IPS-18a (cell line): ENCODE results near the gene DOCK4.

Source experiments
- H3K27ac ChIP-seq: one replicate; pipeline ENCODE4 v1.5.1; 2013; ENCODE audit warnings: low read length
- H3K27me3 ChIP-seq: one replicate; pipeline ENCODE4 v1.6.1; 2013; ENCODE audit warnings: mild to moderate bottlenecking, low read length; ENCODE audit not compliant: control insufficient read depth, insufficient read depth
- H3K36me3 ChIP-seq: one replicate; pipeline ENCODE4 v1.6.1; 2013; ENCODE audit warnings: low read depth, low read length; ENCODE audit not compliant: control insufficient read depth
- H3K4me1 ChIP-seq: one replicate; pipeline ENCODE4 v1.6.1; 2013; ENCODE audit warnings: low read depth, low read length; ENCODE audit not compliant: control insufficient read depth
- H3K4me3 ChIP-seq: one replicate; pipeline ENCODE4 v1.5.1; 2013; ENCODE audit warnings: low read length
- H3K9ac ChIP-seq: one replicate; pipeline ENCODE4 v1.6.1; 2013; ENCODE audit warnings: mild to moderate bottlenecking, low read length, moderate library complexity
- H3K9me3 ChIP-seq: one replicate; pipeline ENCODE4 v1.6.1; 2013; ENCODE audit warnings: low read depth, low read length; ENCODE audit not compliant: control insufficient read depth

DOCK4 gene

DNA sequence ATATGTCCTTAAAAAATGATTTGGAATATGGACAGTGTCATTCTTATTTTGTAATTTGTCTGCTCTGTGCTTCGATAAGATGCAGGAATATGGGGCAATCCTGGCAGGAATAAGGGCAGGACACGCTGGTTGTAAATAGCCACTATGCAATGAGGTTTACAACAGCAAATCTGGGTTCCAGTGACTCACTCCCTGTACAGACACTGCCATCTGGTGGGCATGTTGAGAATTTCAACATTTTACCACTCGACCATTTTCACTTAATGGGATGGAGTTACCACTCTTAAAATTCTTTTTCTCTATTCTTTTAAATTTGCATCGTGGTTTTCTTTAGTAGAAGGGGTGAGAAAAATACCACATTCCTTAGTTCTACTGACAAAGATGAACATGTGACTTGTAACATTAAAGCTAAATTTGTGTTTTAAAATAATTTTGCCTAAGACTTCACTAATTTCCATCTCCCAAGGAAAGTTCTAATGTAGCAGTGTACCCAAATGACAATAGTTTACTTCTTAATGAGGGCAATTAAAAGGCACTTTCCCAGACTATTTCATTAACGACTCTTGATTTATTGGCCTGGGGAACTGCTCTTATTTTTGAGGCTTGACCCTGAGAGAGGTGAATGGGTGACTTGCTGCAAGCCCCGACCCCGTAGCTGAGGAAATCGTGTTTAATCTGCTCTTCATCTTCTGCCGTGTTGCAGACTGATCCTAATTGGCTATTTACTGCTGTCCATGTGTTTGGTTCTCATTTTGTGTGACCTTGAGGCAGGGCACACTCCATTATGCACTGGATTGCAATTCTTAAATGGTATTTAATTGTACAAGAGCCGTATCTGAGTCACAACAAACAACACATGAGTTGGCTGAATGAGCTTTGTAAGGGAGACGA, 470.3 kb downstream of the DOCK4 start:
- H3K4me1 ChIP-seq: no peaks in the 10 kb centered on the region
- no peak overlapping the region for H3K27ac ChIP-seq
- H3K9me3 ChIP-seq: no peaks in the 10 kb centered on the region
- no peaks in the 10 kb centered on the region for H3K36me3 ChIP-seq
- no peak overlapping the region for H3K4me3 ChIP-seq
- no peak overlapping the region for H3K9ac ChIP-seq
- H3K27me3 ChIP-seq: no peaks in the 10 kb centered on the region

DNA sequence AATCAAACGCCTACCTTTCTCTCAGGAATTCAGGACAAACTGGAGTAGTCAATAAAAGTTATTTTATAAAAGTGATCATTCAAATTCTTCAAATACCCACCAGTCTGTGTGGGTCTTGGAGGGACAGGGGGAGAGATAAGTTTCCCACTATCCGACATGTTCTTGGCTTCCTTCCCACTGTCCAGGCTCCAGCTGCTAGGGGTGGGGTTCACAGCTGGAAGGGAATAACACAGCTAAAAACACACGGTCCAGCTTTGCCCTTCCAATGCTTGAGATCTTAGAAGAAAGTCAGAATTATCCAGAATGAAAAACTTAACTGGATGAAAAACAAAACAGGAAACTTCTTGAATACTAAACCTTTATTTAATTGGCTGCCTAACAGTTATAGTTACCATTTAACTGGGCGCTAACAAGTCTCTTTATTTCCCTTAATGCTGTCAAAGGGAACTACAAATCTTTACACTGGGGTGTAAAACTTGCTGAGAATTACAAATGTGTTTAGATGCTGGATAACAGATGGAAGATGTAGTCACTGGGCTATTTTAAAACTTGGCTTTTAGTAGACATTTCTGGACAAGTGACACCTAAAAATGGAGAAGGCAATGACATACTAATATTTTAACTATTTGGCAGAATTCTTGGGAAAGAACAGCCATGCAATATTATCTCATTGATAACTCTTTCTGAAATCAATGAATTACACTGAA, 471.1 kb downstream of the DOCK4 start:
- Histone ChIP-seq H3K27me3 (no peaks in the 10 kb centered on the region), H3K9ac (no peak overlapping the region), H3K4me3 (no peak overlapping the region), H3K36me3 (no peaks in the 10 kb centered on the region), H3K4me1 (no peaks in the 10 kb centered on the region), H3K9me3 (no peaks in the 10 kb centered on the region), H3K27ac (no peak overlapping the region)

DNA sequence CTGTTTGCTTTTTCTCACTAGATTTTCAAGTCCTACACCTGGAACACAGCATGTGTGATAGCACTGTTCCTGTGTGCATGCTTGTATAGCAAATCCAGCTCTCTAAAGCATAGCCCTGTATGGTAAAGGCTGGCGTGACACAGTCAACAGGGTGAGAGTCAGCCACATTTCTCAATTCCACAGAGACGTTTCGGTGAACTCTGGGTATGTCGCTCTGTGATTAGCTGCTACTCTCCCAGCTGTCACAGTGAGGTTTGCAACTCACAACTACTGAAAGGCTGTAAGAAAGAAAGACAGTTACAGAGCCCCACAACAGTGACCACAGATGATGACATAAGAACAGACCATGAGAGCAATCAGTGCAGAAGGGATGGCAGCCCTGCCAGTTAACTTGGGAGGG, 473.3 kb downstream of the DOCK4 start:
- H3K4me1 ChIP-seq: no peaks in the 10 kb centered on the region
- H3K9me3 ChIP-seq: no peaks in the 10 kb centered on the region
- no peaks in the 10 kb centered on the region for H3K36me3 ChIP-seq
- no peak overlapping the region for H3K27ac ChIP-seq
- no peak overlapping the region for H3K4me3 ChIP-seq
- H3K9ac ChIP-seq: no peak overlapping the region
- no peaks in the 10 kb centered on the region for H3K27me3 ChIP-seq

DNA sequence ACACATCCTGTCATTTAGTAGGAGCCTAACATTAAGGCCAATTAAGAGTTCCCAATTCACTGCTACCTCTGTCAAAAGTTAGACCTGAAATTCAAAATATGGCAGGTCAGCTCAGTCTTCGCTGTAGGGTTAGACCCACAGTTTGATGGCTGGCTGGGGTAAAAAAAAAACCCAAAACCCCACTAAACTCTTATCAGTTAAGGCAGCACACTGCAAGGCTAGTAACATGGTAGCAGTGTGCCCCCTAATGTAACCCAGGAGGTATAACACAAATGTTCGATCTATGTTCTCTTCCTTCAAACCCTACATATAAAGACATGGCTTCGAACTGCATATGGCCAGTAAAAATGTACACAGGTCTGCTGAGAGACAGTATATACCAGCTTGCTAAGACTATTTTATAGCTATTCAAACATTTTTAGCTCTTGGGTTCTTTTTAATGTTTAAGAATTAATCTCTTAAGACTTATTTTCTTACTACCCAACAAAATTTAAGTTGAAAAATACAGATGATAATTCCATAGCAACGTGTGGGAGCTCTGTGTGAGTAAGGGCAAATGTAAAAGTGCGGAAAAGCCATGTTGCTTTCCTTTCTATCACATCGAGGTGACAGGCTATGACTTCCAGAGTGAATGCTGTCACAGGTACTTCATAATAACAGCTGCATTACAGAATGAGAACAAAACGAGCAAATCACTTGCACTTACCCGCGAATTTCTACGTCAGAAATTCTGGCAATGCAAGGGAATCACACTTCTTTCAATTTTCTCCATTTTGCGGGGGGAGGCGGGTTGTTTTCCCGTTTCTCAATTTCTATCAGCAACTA, 475.5 kb downstream of the DOCK4 start:
- no peaks in the 10 kb centered on the region for H3K9me3 ChIP-seq
- H3K27me3 ChIP-seq: no peaks in the 10 kb centered on the region
- H3K27ac ChIP-seq: no peak overlapping the region
- no peak overlapping the region for H3K9ac ChIP-seq
- H3K36me3 ChIP-seq: no peaks in the 10 kb centered on the region
- no peak overlapping the region for H3K4me3 ChIP-seq
- no peaks in the 10 kb centered on the region for H3K4me1 ChIP-seq

DNA sequence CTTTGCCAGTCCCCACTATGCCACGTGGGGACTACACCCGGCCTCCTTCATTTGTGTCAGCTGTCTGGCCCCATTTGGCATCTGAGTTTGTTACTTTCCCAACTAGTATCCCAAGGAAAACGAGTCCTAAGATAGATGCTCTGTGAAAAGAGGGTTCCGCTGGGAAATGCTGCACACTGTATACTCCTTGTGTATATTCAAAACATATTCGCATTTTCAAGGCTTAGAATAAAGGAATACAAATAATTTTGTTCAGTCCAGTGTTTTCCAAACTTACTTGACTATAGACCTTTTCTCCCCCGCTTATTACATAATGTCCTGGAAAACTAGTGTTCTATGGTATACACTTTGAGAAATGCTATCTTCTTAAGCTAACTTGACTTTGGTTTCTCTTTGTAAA, 476.1 kb downstream of the DOCK4 start:
- H3K27me3 ChIP-seq: no peaks in the 10 kb centered on the region
- H3K27ac ChIP-seq: no peak overlapping the region

DNA sequence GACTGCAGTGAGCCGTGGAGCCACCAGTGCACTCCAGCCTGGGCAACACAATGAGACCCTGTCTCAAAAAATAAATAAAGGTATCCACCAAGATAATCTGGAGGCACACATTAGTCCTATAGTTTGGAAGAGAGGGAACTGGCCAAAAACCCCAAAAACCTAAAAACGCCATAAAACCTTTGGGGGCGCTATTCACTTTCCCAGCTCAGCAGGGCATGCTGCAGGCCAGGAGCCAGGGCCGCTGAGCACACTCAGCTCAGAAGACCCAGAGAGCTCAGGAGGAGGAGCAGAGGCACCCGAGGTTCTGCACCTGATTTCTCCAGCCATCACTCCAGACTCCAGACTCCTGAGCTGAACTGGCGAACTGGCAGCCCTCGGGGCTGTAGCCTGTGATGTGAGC, 476.7 kb downstream of the DOCK4 start:
- no peak overlapping the region for H3K27ac ChIP-seq
- H3K27me3 ChIP-seq: no peaks in the 10 kb centered on the region
- H3K9ac ChIP-seq: no peak overlapping the region
- no peak overlapping the region for H3K4me3 ChIP-seq
- H3K36me3 ChIP-seq: no peaks in the 10 kb centered on the region
- H3K4me1 ChIP-seq: no peaks in the 10 kb centered on the region
- H3K9me3 ChIP-seq: no peaks in the 10 kb centered on the region

More for the DNA sequence above, 476.1 kb downstream of the DOCK4 start:
- Histone ChIP-seq H3K9me3 (no peaks in the 10 kb centered on the region), H3K36me3 (no peaks in the 10 kb centered on the region), H3K9ac (no peak overlapping the region), H3K4me1 (no peaks in the 10 kb centered on the region), H3K4me3 (no peak overlapping the region)

DNA sequence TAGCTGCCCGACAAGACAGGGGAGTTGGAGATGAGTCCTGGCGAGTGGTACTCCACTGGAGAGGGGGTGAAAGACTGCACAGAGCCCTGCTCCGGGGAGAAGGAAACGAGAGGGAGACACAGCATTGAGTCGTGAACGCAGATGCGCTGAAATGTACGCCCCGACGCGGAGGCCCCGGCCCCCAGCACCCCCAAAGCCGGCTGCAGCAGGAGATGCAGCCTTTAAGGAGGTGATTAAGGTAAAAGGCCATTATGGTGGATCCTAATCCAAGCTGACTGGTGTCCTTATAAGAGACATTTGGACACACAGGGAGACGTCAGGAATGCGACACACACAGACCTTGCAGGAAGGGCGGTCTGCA, 477.6 kb downstream of the DOCK4 start:
- H3K27ac ChIP-seq: no peak overlapping the region
- H3K36me3 ChIP-seq: no peaks in the 10 kb centered on the region
- no peak overlapping the region for H3K9ac ChIP-seq
- no peak overlapping the region for H3K4me3 ChIP-seq
- no peaks in the 10 kb centered on the region for H3K4me1 ChIP-seq
- no peaks in the 10 kb centered on the region for H3K9me3 ChIP-seq
- no peaks in the 10 kb centered on the region for H3K27me3 ChIP-seq

DNA sequence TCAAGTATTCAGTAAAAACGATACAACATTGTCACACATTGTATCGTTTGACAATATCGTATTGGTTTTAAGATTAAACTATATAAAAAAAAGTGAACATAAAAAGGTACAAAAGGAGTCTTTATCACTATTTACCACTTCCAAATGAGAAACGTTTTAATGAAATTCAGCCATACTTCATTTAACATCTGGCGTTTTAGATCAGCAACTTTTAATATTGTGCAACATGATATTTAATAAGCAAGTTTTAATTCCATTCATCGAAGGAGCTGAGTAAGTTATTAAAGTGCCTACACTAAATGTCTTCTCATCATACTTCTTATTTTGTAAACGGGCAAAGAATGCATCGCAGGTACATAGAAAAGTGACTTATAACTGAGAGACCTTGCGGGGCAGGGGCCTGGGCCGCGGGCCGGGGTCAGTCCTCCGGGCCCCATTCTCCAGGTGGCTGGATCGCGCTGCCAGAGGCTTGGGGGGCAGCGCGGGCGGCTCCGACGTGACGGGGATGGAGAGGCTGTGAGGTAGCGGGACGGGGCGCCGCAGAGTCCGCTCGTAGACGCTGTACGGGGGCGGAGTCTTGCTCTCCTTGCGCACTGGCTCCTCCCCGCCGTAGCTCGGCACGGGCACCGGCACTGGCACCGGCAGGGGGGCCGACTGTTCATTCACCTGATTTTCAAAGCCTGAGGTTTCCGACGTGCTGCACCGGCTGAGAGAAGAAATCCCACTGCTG, 478.1 kb downstream of the DOCK4 start:
- Histone ChIP-seq H3K36me3 (no peaks in the 10 kb centered on the region), H3K27ac (no peak overlapping the region), H3K9me3 (no peaks in the 10 kb centered on the region), H3K4me3 (no peak overlapping the region), H3K27me3 (no peaks in the 10 kb centered on the region), H3K9ac (no peak overlapping the region), H3K4me1 (no peaks in the 10 kb centered on the region)

DNA sequence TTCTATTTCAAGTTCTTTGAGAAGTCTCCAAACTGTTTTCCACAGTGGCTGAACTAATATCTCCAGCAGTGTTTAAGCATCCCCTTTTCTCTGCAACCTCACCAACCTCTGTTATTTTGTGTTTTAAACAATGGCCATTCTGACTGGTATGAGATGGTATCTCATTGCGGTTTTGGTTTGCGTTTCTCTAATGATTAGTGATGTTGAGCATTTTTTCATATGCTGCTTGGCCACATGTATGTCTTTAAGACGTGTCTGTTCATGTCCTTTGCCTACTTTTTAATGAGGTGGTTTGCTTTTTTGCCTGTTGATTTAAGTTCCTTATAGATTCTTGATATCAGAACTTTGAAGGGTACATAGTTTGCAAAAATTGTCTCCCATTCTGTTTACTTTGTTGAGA, 487.3 kb downstream of the DOCK4 start:
- Histone ChIP-seq H3K36me3 (no peaks in the 10 kb centered on the region), H3K9ac (no peak overlapping the region), H3K27ac (no peak overlapping the region), H3K4me1 (no peaks in the 10 kb centered on the region), H3K4me3 (no peak overlapping the region), H3K9me3 (peaks cover 8% of the 10 kb centered on the region), H3K27me3 (no peaks in the 10 kb centered on the region)

DNA sequence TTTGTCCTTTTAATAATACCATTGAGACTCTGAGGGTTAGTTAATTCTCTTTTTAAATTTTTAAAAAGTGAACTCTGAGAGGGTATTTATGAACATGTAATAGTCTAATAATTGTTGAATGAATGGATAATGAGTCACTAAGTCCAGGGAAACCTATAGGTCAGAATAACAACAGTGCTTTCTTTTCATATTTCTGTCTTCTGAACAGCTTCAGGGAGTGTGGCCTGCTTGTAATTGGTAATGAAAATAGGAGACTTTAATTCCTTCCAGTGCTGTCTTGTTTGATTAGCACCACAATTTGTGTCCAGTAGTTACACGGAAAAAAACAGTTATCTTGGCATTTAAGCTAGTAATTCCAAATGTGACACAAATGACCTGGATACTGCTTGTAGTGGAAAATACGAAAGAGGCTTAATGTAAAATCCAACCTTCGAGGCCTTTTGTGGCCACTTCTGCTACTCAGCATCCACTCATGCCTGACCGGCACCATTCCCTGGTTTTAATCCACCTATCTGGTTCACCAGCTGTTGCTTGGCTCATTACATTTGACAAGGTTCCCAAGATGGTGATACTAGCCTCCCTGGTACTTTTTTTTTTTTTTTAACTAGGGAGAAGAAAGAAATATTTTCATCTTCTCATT, 494.7 kb downstream of the DOCK4 start:
- Histone ChIP-seq H3K4me1 (no peaks in the 10 kb centered on the region), H3K27ac (no peak overlapping the region), H3K9me3 (no peaks in the 10 kb centered on the region), H3K4me3 (no peak overlapping the region), H3K9ac (no peak overlapping the region), H3K36me3 (no peaks in the 10 kb centered on the region), H3K27me3 (no peaks in the 10 kb centered on the region)
